H1 (cell line): ENCODE measurements around the gene DOCK1. TPM values are rescaled to one million over a fixed set of nuclear protein-coding genes. Genes with fewer than 3 reads are reported as not detected.

ENCODE experiments used
- CTCF ChIA-PET: fragments of 300-600 bp; sonication (Branson Sonifier 250); formaldehyde crosslinking; loops from one replicate; lab custom pipeline; 2021; ENCODE audit not compliant: partially characterized antibody; lab: Charles Lee
- POLR2A ChIA-PET: fragments of 300-600 bp; sonication (Branson Sonifier 250); formaldehyde crosslinking; loops from one replicate; lab custom pipeline; 2021; ENCODE audit warnings: inconsistent platforms; ENCODE audit not compliant: partially characterized antibody; lab: Charles Lee
- DNase-seq, 2 experiments: peaks; one replicate each; pipeline versions ENCODE4 v3.0.0 to v3.0.0-alpha.2; 2010 to 2022; ENCODE audit warnings: low spot score in 2 of 2, low read depth in 1 of 2, mixed read lengths in 1 of 2
- FAIRE-seq: peaks from 2 replicates; lab custom pipeline; 2011; peaks lifted over from hg19 to GRCh38; lab: Jason Lieb, UNC
- H2AFZ ChIP-seq: 2 replicates; pipeline ENCODE4 v1.8.1; 2012; ENCODE audit warnings: low read length, inconsistent platforms
- H2AK5ac ChIP-seq: 2 replicates; pipeline ENCODE4 v1.6.1; 2013; ENCODE audit warnings: low read depth, low read length
- H2BK120ac ChIP-seq: replicated peaks from 2 replicates; pipeline ENCODE3; 2013; ENCODE audit warnings: low read depth, low read length, inconsistent platforms
- H2BK12ac ChIP-seq: 2 replicates; pipeline ENCODE4 v1.6.1; 2013; ENCODE audit warnings: low read depth, low read length
- H2BK15ac ChIP-seq: 2 replicates; pipeline ENCODE4 v1.6.1; 2013; ENCODE audit warnings: low read length
- H2BK20ac ChIP-seq: 2 replicates; pipeline ENCODE4 v1.6.1; 2013; ENCODE audit warnings: low read length
- H2BK5ac ChIP-seq: 2 replicates; pipeline ENCODE4 v1.6.1; 2013; ENCODE audit warnings: low read depth, low read length
- H3K14ac ChIP-seq: 2 replicates; pipeline ENCODE4 v1.6.1; 2013; ENCODE audit warnings: inconsistent platforms; ENCODE audit not compliant: insufficient read length
- H3K18ac ChIP-seq: 2 replicates; pipeline ENCODE4 v1.6.1; 2013; ENCODE audit warnings: low read length; ENCODE audit errors: extremely low read depth
- H3K23ac ChIP-seq: 2 replicates; pipeline ENCODE4 v1.6.1; 2013; ENCODE audit warnings: inconsistent platforms; ENCODE audit not compliant: insufficient read length
- H3K23me2 ChIP-seq: 2 replicates; pipeline ENCODE4 v1.6.1; 2013; ENCODE audit warnings: low read depth, low read length
- H3K27ac ChIP-seq: 2 replicates; pipeline ENCODE4 v1.6.1; 2011; ENCODE audit warnings: low read depth, low read length, inconsistent platforms
- H3K27me3 ChIP-seq, 4 experiments: replicated peaks in 1 of 4; 1 replicate in 1 of 4; 2 replicates in 3 of 4; pipeline versions ENCODE4 v1.6.1 to v1.8.1; 2011 to 2013; ENCODE audit warnings: low read length in 3 of 4, mild to moderate bottlenecking in 3 of 4, inconsistent platforms in 2 of 4, mixed read lengths in 2 of 4, moderate library complexity in 1 of 4; ENCODE audit not compliant: control insufficient read depth in 3 of 4, insufficient read depth in 3 of 4; ENCODE audit errors: extremely low read depth in 1 of 4
- H3K36me3 ChIP-seq, 4 experiments: 2 replicates each; pipeline versions ENCODE4 v1.6.1 to v1.8.1; 2011 to 2013; ENCODE audit warnings: mild to moderate bottlenecking in 4 of 4, low read length in 3 of 4, moderate library complexity in 2 of 4, control low read depth in 1 of 4, inconsistent platforms in 1 of 4; ENCODE audit not compliant: insufficient read depth in 4 of 4, control insufficient read depth in 2 of 4
- H3K4ac ChIP-seq: replicated peaks from 2 replicates; pipeline ENCODE3; 2013; ENCODE audit warnings: low read length, low read depth, mixed read lengths, inconsistent platforms; ENCODE audit not compliant: insufficient read length
- H3K4me1 ChIP-seq, 4 experiments: replicated peaks in 1 of 4; 1 replicate in 1 of 4; 2 replicates in 3 of 4; pipeline versions ENCODE4 v1.6.1 to v1.8.1; 2011 to 2013; ENCODE audit warnings: low read length in 3 of 4, inconsistent platforms in 2 of 4, mixed read lengths in 1 of 4; ENCODE audit not compliant: insufficient read depth in 4 of 4, control insufficient read depth in 3 of 4
- H3K4me2 ChIP-seq, 2 experiments: 2 replicates each; pipeline versions ENCODE4 v1.6.1 to v1.8.1; 2011 to 2013; ENCODE audit warnings: low read depth in 2 of 2, low read length in 2 of 2, control low read depth in 1 of 2, inconsistent platforms in 1 of 2, mild to moderate bottlenecking in 1 of 2; ENCODE audit not compliant: insufficient read depth in 1 of 2
- H3K4me3 ChIP-seq, 4 experiments: fragments of 200-600, 300-600 bp in 1 of 4; sonication (generic), shearing (Covaris generic), sonication (Bioruptor Twin) in 1 of 4; 2 replicates each; pipeline versions ENCODE4 v1.5.1 to v1.8.1; 2011 to 2016; ENCODE audit warnings: low read length in 4 of 4, low read depth in 3 of 4, control low read depth in 2 of 4, inconsistent platforms in 2 of 4, mild to moderate bottlenecking in 2 of 4, mixed read lengths in 1 of 4, moderate library complexity in 1 of 4; ENCODE audit not compliant: insufficient read depth in 2 of 4; ENCODE audit errors: extremely low read depth in 1 of 4
- H3K56ac ChIP-seq: replicated peaks from 2 replicates; pipeline ENCODE3; 2013; ENCODE audit warnings: low read depth, mild to moderate bottlenecking, mixed read lengths, low read length, inconsistent platforms; ENCODE audit not compliant: insufficient read length
- H3K79me1 ChIP-seq: 2 replicates; pipeline ENCODE4 v1.6.1; 2013; ENCODE audit warnings: low read depth, low read length, control low read depth
- H3K79me2 ChIP-seq, 2 experiments: 2 replicates each; pipeline versions ENCODE4 v1.6.1 to v1.8.1; 2012 to 2013; ENCODE audit warnings: low read length in 2 of 2, mild to moderate bottlenecking in 2 of 2, inconsistent platforms in 1 of 2; ENCODE audit not compliant: insufficient read depth in 2 of 2, control insufficient read depth in 1 of 2
- H3K9ac ChIP-seq, 4 experiments: replicated peaks in 1 of 4; 1 replicate in 1 of 4; 2 replicates in 3 of 4; pipeline versions ENCODE4 v1.6.1 to v1.8.1; 2011 to 2013; ENCODE audit warnings: low read depth in 3 of 4, low read length in 3 of 4, control low read depth in 2 of 4, mild to moderate bottlenecking in 2 of 4, moderate library complexity in 2 of 4, inconsistent platforms in 1 of 4; ENCODE audit errors: extremely low read depth in 1 of 4
- H3K9me3 ChIP-seq, 2 experiments: 2 replicates each; pipeline versions ENCODE4 v1.6.1 to v1.8.1; 2012 to 2013; ENCODE audit warnings: mild to moderate bottlenecking in 2 of 2, moderate library complexity in 2 of 2, control low read depth in 1 of 2, inconsistent platforms in 1 of 2, low read depth in 1 of 2, low read length in 1 of 2, mixed read lengths in 1 of 2; ENCODE audit not compliant: insufficient read depth in 2 of 2
- H4K20me1 ChIP-seq, 2 experiments: replicated peaks in 1 of 2; 2 replicates each; pipeline versions ENCODE3 to v1.8.1; 2011 to 2013; ENCODE audit warnings: inconsistent platforms in 2 of 2, low read length in 2 of 2, mild to moderate bottlenecking in 1 of 2; ENCODE audit not compliant: insufficient read depth in 2 of 2, control insufficient read depth in 1 of 2
- H4K5ac ChIP-seq: 2 replicates; pipeline ENCODE4 v1.6.1; 2013; ENCODE audit warnings: low read length, low read depth, mixed read lengths, inconsistent platforms; ENCODE audit not compliant: insufficient read length
- H4K8ac ChIP-seq: 2 replicates; pipeline ENCODE4 v1.8.0; 2013; ENCODE audit warnings: mild to moderate bottlenecking, moderate library complexity, low read length, inconsistent platforms; ENCODE audit not compliant: insufficient read depth; ENCODE audit errors: extremely low read depth
- H4K91ac ChIP-seq: replicated peaks from 2 replicates; pipeline ENCODE3; 2013; ENCODE audit warnings: low read length, mixed read lengths, inconsistent platforms; ENCODE audit not compliant: insufficient read length
- ASH2L ChIP-seq: fragments of 200-600, 300-600 bp; sonication (generic); IDR thresholded peaks from one replicate; pipeline ENCODE4 v1.7.1; 2017; ENCODE audit warnings: low read length
- CHD1 ChIP-seq: IDR thresholded peaks from 2 replicates; pipeline ENCODE4 v1.6.1; 2012; ENCODE audit warnings: low read depth, low read length, improper control_type of control experiment
- CTCF ChIP-seq, 3 experiments: IDR thresholded peaks; 1 replicate in 2 of 3; 2 replicates in 1 of 3; pipeline versions ENCODE4 v1.5.1 to v1.6.1; 2011; ENCODE audit warnings: low read length in 3 of 3, mild to moderate bottlenecking in 3 of 3, inconsistent platforms in 2 of 3, low read depth in 1 of 3, moderate library complexity in 1 of 3; ENCODE audit not compliant: insufficient read depth in 1 of 3; ENCODE audit errors: control extremely low read depth in 1 of 3
- KDM4A ChIP-seq: IDR thresholded peaks from one replicate; pipeline ENCODE4 v1.7.1; 2012; ENCODE audit warnings: low read depth, mild to moderate bottlenecking, moderate library complexity, low read length, inconsistent platforms; ENCODE audit not compliant: severe bottlenecking
- RFX5 ChIP-seq: IDR thresholded peaks from 2 replicates; pipeline ENCODE4 v1.6.1; 2011; ENCODE audit warnings: low read depth, low read length, improper control_type of control experiment, borderline replicate concordance
- SUZ12 ChIP-seq: fragments of 200-600 bp; sonication (generic); IDR thresholded peaks from 2 replicates; pipeline ENCODE4 v1.6.1; 2012; ENCODE audit warnings: mild to moderate bottlenecking, inconsistent platforms, low read length, moderate library complexity, mixed read lengths
- TAF7 ChIP-seq: optimal IDR thresholded peaks from 2 replicates; pipeline ENCODE3; 2011; ENCODE audit warnings: low read depth, mild to moderate bottlenecking, inconsistent platforms, low read length, moderate library complexity, borderline replicate concordance
- TEAD4 ChIP-seq: IDR thresholded peaks from 2 replicates; pipeline ENCODE4 v1.6.1; 2012; ENCODE audit warnings: low read depth, low read length, inconsistent platforms, mixed read lengths
- WGBS, 2 experiments: shearing (Covaris generic) in 1 of 2; methylation state at CpG; one replicate each; pipeline versions ENCODE4 v1.1.6 to v1.1.7; 2013 to 2015; ENCODE audit warnings: low lambda C conversion rate in 2 of 2, mixed read lengths in 2 of 2, inconsistent platforms in 1 of 2, low coverage in 1 of 2, missing lambda C conversion rate in 1 of 2; ENCODE audit not compliant: insufficient replicate concordance in 2 of 2, insufficient coverage in 1 of 2, insufficient read length in 1 of 2; ENCODE audit errors: extremely low coverage in 1 of 2, missing lambda C conversion rate in 1 of 2; 5-methylcytosine and 5-hydroxymethylcytosine counted together
- polyA plus RNA-seq, 7 experiments: library from polyadenylated mRNA; depleted of rRNA in 3 of 7; stranded (reverse) in 5 of 7; unstranded in 2 of 7; fragments of >200 nt in 5 of 7; fragments of 200-250 nt in 2 of 7; gene quantifications; 1 replicate in 5 of 7; 2 replicates in 1 of 7; 4 replicates in 1 of 7; pipeline versions ENCODE4 v1.2.1 to v1.2.3, GENCODE V29; 2011 to 2013; ENCODE audit warnings: missing spikeins in 2 of 7, mixed read lengths in 2 of 7
- total RNA-seq: library from RNA; stranded (reverse); fragmentation: NEBNext Ultra II Directional; extraction: Animal tissue kit (Norgen Biotek cat#: 25700); gene quantifications from 2 replicates; pipeline ENCODE4 v1.2.1, GENCODE V29; 2021
- TF ChIP-seq, protein P1 (sequence below): IDR thresholded peaks from 2 replicates; pipeline ENCODE4 v1.6.1; 2011; ENCODE audit warnings: low read depth, mild to moderate bottlenecking, low read length; ENCODE audit not compliant: insufficient read depth
- TF ChIP-seq, protein P2 (sequence below): IDR thresholded peaks from 2 replicates; pipeline ENCODE4 v1.6.1; 2011; ENCODE audit warnings: low read length, improper control_type of control experiment

DOCK1 gene
- total and polyA plus RNA-seq, 2 of the 8 experiments (the other 6 are each of a cell fraction or from before 2014, with no cell fraction given) = 11.6 to 53.0 TPM

DNA sequence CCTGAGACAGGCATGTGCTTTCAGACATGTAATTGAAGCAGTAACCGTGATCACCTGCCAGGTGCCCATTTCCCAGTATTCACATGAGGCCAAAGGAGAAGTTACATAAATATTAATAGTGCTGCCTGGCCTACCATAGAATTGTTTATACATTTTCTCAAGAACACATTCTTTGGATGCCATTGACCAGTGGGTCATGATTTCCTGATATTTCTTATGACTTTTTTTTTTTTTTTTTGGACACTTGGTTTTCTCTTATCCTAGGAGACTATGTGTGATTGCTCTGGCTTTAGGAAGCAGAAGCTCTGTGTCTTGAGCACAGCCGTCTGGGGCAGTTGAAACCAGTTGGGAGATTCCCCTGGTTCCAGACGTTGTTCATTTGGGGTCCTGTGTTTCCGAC lies 500.0 kb downstream of the DOCK1 start:
- H3K4me3 ChIP-seq = no peak overlapping the region
- no peaks in the 10 kb centered on the region for H3K23me2 ChIP-seq
- no peak overlapping the region for H3K56ac ChIP-seq
- H3K27me3 ChIP-seq = no peaks in the 10 kb centered on the region; a peak in 1 of 7 replicates
- H3K23ac ChIP-seq = no peak overlapping the region
- no peak overlapping the region for H2AFZ ChIP-seq
- no peak overlapping the region for H4K8ac ChIP-seq
- H2AK5ac ChIP-seq = no peak overlapping the region
- H3K27ac ChIP-seq = no peak overlapping the region
- no peak overlapping the region for H2BK5ac ChIP-seq
- no peak overlapping the region for H3K4ac ChIP-seq
- no peak overlapping the region for H3K14ac ChIP-seq
- FAIRE-seq = no peak
- H4K91ac ChIP-seq = no peak overlapping the region
- no peaks in the 10 kb centered on the region for H3K4me1 ChIP-seq
- H2BK20ac ChIP-seq = no peak overlapping the region
- H2BK12ac ChIP-seq = no peak overlapping the region
- no peaks in the 10 kb centered on the region; the same call in 1 of the 2 replicates for H3K79me1 ChIP-seq
- WGBS, 2 experiments = 86% methylated on average over 4 of the region's 4 CpGs; no CpG with 5 or more reads in 1 of the 2 experiments
- no peak overlapping the region for H2BK120ac ChIP-seq
- no peaks in the 10 kb centered on the region for H3K36me3 ChIP-seq
- no peak overlapping the region for H3K9ac ChIP-seq
- H2BK15ac ChIP-seq = no peak overlapping the region
- ChIA-PET POLR2A (no interaction called here), CTCF (no interaction called here)
- H4K20me1 ChIP-seq = no peaks in the 10 kb centered on the region
- no peak overlapping the region for H4K5ac ChIP-seq
- H3K4me2 ChIP-seq = no peak overlapping the region
- H3K9me3 ChIP-seq = no peaks in the 10 kb centered on the region
- no peak for DNase-seq
- no peaks in the 10 kb centered on the region for H3K79me2 ChIP-seq
- no peak overlapping the region for H3K18ac ChIP-seq
- TF ChIP-seq CTCF (IDR thresholded peaks at IDR 0.05; ENCODE audit: control extremely low read depth in 1 of 3, insufficient read depth in 1 of 3, low read depth in 1 of 3, low read length in 3 of 3) (no peak), KDM4A (no peak), RFX5 (no peak), CHD1 (no peak), ASH2L (no peak), TAF7 (no peak), TEAD4 (no peak), SUZ12 (no peak)
- TF ChIP-seq, protein P1, sequence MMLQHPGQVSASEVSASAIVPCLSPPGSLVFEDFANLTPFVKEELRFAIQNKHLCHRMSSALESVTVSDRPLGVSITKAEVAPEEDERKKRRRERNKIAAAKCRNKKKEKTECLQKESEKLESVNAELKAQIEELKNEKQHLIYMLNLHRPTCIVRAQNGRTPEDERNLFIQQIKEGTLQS = no peak
- TF ChIP-seq, protein P2, sequence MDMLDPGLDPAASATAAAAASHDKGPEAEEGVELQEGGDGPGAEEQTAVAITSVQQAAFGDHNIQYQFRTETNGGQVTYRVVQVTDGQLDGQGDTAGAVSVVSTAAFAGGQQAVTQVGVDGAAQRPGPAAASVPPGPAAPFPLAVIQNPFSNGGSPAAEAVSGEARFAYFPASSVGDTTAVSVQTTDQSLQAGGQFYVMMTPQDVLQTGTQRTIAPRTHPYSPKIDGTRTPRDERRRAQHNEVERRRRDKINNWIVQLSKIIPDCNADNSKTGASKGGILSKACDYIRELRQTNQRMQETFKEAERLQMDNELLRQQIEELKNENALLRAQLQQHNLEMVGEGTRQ = no peak
